MM.1S (cell line): ENCODE measurements around the gene ROPN1L.

ENCODE experiments used
- CTCF ChIP-seq: fragments of 300-600 bp; sonication (generic); IDR thresholded peaks from 2 replicates; pipeline ENCODE4 v1.5.1; 2016; ENCODE audit warnings: antibody characterized with exemption, low read length, mixed read lengths
- EZH2phosphoT487 ChIP-seq: fragments of 300-600 bp; sonication (generic); IDR thresholded peaks from 2 replicates; pipeline ENCODE4 v1.6.1; 2018; ENCODE audit warnings: antibody characterized with exemption, low read length

DNA sequence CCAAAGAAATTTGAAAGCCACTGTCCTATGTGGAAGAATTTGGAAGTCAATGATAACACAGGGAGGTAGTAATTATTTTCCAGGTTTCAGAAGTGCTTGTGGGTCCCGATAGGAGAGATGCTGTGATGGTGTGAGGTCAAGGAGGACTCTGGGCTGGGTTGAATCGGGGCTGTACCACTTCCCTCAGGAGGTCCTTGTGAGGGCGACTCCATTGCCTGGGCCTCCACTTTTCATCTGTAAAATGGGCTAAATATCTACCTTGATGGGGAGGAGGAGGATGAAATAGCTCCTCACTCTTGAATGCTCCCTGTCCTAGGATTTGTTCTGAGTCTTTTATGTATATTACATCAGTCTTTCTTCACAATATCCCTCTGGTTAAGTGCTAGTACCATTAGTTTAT is 59.0 kb downstream of the ROPN1L start:
- TF ChIP-seq CTCF: no peak
- no peak for TF ChIP-seq EZH2phosphoT487
